B cell (primary cell): ENCODE results near the gene ATL1. TPM values are rescaled to one million over a fixed set of nuclear protein-coding genes. Genes with fewer than 3 reads are reported as not detected.

Experiments
- ATAC-seq: fragments of 200-7000 bp; cut with Tn5 transposase; one replicate; pipeline ENCODE4 v1.10.0; 2021; ENCODE audit warnings: low read depth, mild to moderate bottlenecking, moderate number of reproducible peaks, moderate library complexity
- CTCF ChIA-PET: fragments of 350-600 bp; sonication (Branson Sonifier 250); formaldehyde crosslinking; loops from one replicate; lab custom pipeline; 2021; ENCODE audit warnings: antibody characterized with exemption, inconsistent platforms; lab: Charles Lee
- POLR2A ChIA-PET: fragments of 350-600 bp; sonication (Branson Sonifier 250); formaldehyde crosslinking; loops from one replicate; lab custom pipeline; 2021; ENCODE audit warnings: antibody characterized with exemption; lab: Charles Lee
- DNase-seq: peaks from one replicate; pipeline ENCODE4 v3.0.0; 2013
- H2AFZ ChIP-seq: 2 replicates; pipeline ENCODE4 v1.6.1; 2012; ENCODE audit warnings: mild to moderate bottlenecking, low read depth, low read length; ENCODE audit not compliant: insufficient read depth, poor library complexity, severe bottlenecking
- H3K27ac ChIP-seq, 2 donors: 1 replicate in 1 of 2; 2 replicates in 1 of 2; pipeline ENCODE4 v1.5.1; 2012 to 2013; ENCODE audit warnings: low read length in 2 of 2, mild to moderate bottlenecking in 2 of 2, moderate library complexity in 1 of 2
- H3K27me3 ChIP-seq, 4 experiments: fragments of 200-600 bp in 1 of 4; sonication (generic) in 1 of 4; replicated peaks in 1 of 4; 1 replicate in 2 of 4; 2 replicates in 2 of 4; pipeline versions ENCODE4 v1.6.1 to v1.7.0; 2013 to 2016; ENCODE audit warnings: low read length in 3 of 4, mild to moderate bottlenecking in 2 of 4, mixed read lengths in 1 of 4, moderate library complexity in 1 of 4; ENCODE audit not compliant: insufficient read depth in 4 of 4, control insufficient read depth in 3 of 4; ENCODE audit errors: control extremely low read depth in 1 of 4
- H3K36me3 ChIP-seq, 2 experiments: replicated peaks in 1 of 2; 1 replicate in 1 of 2; 2 replicates in 1 of 2; pipeline versions ENCODE4 v1.6.1 to v1.7.1; 2013; ENCODE audit warnings: low read length in 1 of 2; ENCODE audit not compliant: insufficient read depth in 2 of 2, control insufficient read depth in 1 of 2; ENCODE audit errors: control extremely low read depth in 1 of 2, extremely low read depth in 1 of 2
- H3K4me1 ChIP-seq, 2 donors: fragments of 200-600 bp in 1 of 2; sonication (generic) in 1 of 2; 1 replicate in 1 of 2; 2 replicates in 1 of 2; pipeline versions ENCODE4 v1.5.1 to v1.6.1; 2013 to 2017; ENCODE audit warnings: low read length in 2 of 2; ENCODE audit not compliant: control insufficient read depth in 2 of 2, insufficient read depth in 2 of 2
- H3K4me2 ChIP-seq: replicated peaks from 2 replicates; pipeline ENCODE3; 2012; ENCODE audit warnings: mild to moderate bottlenecking, low read depth, low read length; ENCODE audit not compliant: poor library complexity, severe bottlenecking
- H3K4me3 ChIP-seq, 5 experiments: fragments of 200-600 bp in 1 of 5; sonication (generic) in 1 of 5; 1 replicate in 3 of 5; 2 replicates in 2 of 5; pipeline versions ENCODE4 v1.5.1 to v1.7.0; 2011 to 2016; ENCODE audit warnings: low read length in 4 of 5, mild to moderate bottlenecking in 4 of 5, low read depth in 2 of 5, control low read depth in 1 of 5, moderate library complexity in 1 of 5; ENCODE audit not compliant: insufficient read depth in 1 of 5; ENCODE audit errors: control extremely low read depth in 1 of 5, extremely low read depth in 1 of 5
- H3K79me2 ChIP-seq: fragments of 200-600 bp; sonication (generic); one replicate; pipeline ENCODE4 v1.6.0; 2016; ENCODE audit warnings: low read length; ENCODE audit not compliant: control insufficient read depth, insufficient read depth
- H3K9ac ChIP-seq: fragments of 200-600 bp; sonication (generic); 2 replicates; pipeline ENCODE4 v1.6.1; 2017; ENCODE audit warnings: mild to moderate bottlenecking, low read length, moderate library complexity
- H3K9me3 ChIP-seq, 3 donors: one replicate each; pipeline versions ENCODE4 v1.6.1 to v1.7.1; 2013; ENCODE audit warnings: low read length in 2 of 3; ENCODE audit not compliant: control insufficient read depth in 2 of 3, insufficient read depth in 1 of 3; ENCODE audit errors: control extremely low read depth in 1 of 3
- H4K20me1 ChIP-seq: 2 replicates; pipeline ENCODE4 v1.6.0; 2012; ENCODE audit warnings: mild to moderate bottlenecking, low read length; ENCODE audit not compliant: insufficient read depth, control insufficient read depth, poor library complexity, severe bottlenecking
- H3K27ac Mint-ChIP-seq: one replicate; pipeline ENCODE4 v1.8.0; 2021; ENCODE audit warnings: mixed read lengths
- H3K27me3 Mint-ChIP-seq: one replicate; pipeline ENCODE4 v1.8.0; 2021; ENCODE audit warnings: mixed read lengths
- H3K4me1 Mint-ChIP-seq: one replicate; pipeline ENCODE4 v1.8.0; 2021; ENCODE audit warnings: mixed read lengths
- H3K4me3 Mint-ChIP-seq: one replicate; pipeline ENCODE4 v1.8.0; 2021; ENCODE audit warnings: mixed read lengths
- H3K9me3 Mint-ChIP-seq: one replicate; pipeline ENCODE4 v1.8.0; 2022; ENCODE audit warnings: mixed read lengths; ENCODE audit not compliant: insufficient read depth
- CTCF ChIP-seq: fragments of 200-600 bp; IDR thresholded peaks from one replicate; pipeline ENCODE4 v1.8.0; 2022; ENCODE audit warnings: antibody characterized with exemption, mild to moderate bottlenecking
- EZH2 ChIP-seq: IDR thresholded peaks from 2 replicates; pipeline ENCODE4 v1.6.1; 2012; ENCODE audit warnings: borderline replicate concordance, low read depth, mild to moderate bottlenecking, moderate library complexity, low read length; ENCODE audit not compliant: insufficient read depth, poor library complexity, severe bottlenecking
- WGBS: methylation state at CpG from one replicate; pipeline ENCODE4 v1.1.5; 2013; ENCODE audit warnings: missing lambda C conversion rate; ENCODE audit not compliant: insufficient coverage; 5-methylcytosine and 5-hydroxymethylcytosine counted together
- intact Hi-C: fragments of 100-400 bp; cut with micrococcal nuclease; formaldehyde crosslinking; loops from one replicate; pipeline ENCODE4 v1.10.0; 2022
- polyA plus RNA-seq: library from polyadenylated mRNA; depleted of rRNA; stranded (reverse); fragments of >200 nt; gene quantifications from 2 replicates; pipeline ENCODE4 v1.2.3, GENCODE V29; 2012
- total RNA-seq, 2 donors: library from RNA; stranded (reverse); fragments of 120-200 nt in 1 of 2; gene quantifications; 1 replicate in 1 of 2; 2 replicates in 1 of 2; pipeline versions ENCODE4 v1.2.3 to v1.2.4, GENCODE V29; 2013 to 2022

Gene ATL1
- total and polyA plus RNA-seq, 2 donors (not counting 1 experiment from before 2014, with no cell fraction given): 2.9 TPM

GRCh38 chr14:50635141-50635540 lies 75.2 kb downstream of the ATL1 start:
- POLR2A ChIA-PET: no interaction called here
- intact Hi-C loops: no loop called here
- Mint-ChIP-seq H3K9me3 (no peaks in the 10 kb centered on the region), H3K4me3 (no peak overlapping the region), H3K27ac (no peak overlapping the region), H3K27me3 (no peaks in the 10 kb centered on the region), H3K4me1 (no peaks in the 10 kb centered on the region)
- WGBS: 100% methylated on average over 1 of the region's 2 CpGs
- Histone ChIP-seq H2AFZ (no peak overlapping the region), H3K9me3 (no peaks in the 10 kb centered on the region), H3K9ac (no peak overlapping the region), H3K36me3 (peaks cover 0 to 37% of the 10 kb centered on the region in 2 experiments), H3K4me1 (no peaks in the 10 kb centered on the region), H3K27ac (no peak overlapping the region), H3K4me2 (no peak overlapping the region), H4K20me1 (no peaks in the 10 kb centered on the region), H3K27me3 (no peaks in the 10 kb centered on the region), H3K79me2 (peaks cover 22% of the 10 kb centered on the region), H3K4me3 (no peak overlapping the region)
- TF ChIP-seq EZH2 (no peak), CTCF (no peak)
- DNase-seq: no peak
- ATAC-seq: no peak
- CTCF ChIA-PET: interaction anchor here (1.3 kb wide), 1 partner anchor 225 kb away, joined by 3 read pairs; no protein-coding TSS in a partner anchor

- TF ChIP-seq EZH2 (no peak), CTCF (no peak)
- intact Hi-C loops: loop anchor here (5.0 kb wide), 1 partner anchor 35 kb away; no protein-coding TSS in a partner anchor
- peaks cover 33 to 43% of the 10 kb centered on the region in 2 donors for H3K4me1 ChIP-seq
- ATAC-seq (peak; percentile 95), DNase-seq (peak; percentile 56)
- H3K27me3 Mint-ChIP-seq: no peaks in the 10 kb centered on the region
- H3K4me2 ChIP-seq: peak overlapping the region; percentile 66
- peaks cover 50% of the 10 kb centered on the region for H3K4me1 Mint-ChIP-seq
- H3K79me2 ChIP-seq: peaks cover 98% of the 10 kb centered on the region
- no peaks in the 10 kb centered on the region for H3K9me3 Mint-ChIP-seq
- peaks cover 7 to 12% of the 10 kb centered on the region in 2 experiments for H3K36me3 ChIP-seq
- no peaks in the 10 kb centered on the region for H3K9me3 ChIP-seq
- H3K9ac ChIP-seq: peak overlapping the region; percentile 44
- no CpG with 5 or more reads among the region's 6 CpGs for WGBS
- no peak overlapping the region for H2AFZ ChIP-seq
- no peaks in the 10 kb centered on the region for H3K27me3 ChIP-seq
- peak overlapping the region in 3 of 5 experiments; percentile 22 to 50 (median 25) for H3K4me3 ChIP-seq
- peak overlapping the region; percentile 64 for H3K4me3 Mint-ChIP-seq
- no peaks in the 10 kb centered on the region for H4K20me1 ChIP-seq
- H3K27ac Mint-ChIP-seq: peak overlapping the region; percentile 39
- H3K27ac ChIP-seq: peak overlapping the region; percentile 11 to 70
- POLR2A ChIA-PET: interaction anchor here (0.6 to 0.7 kb wide), 2 partner anchors 183 to 335 kb away, joined by 3 to 4 read pairs; partner anchors contain the start of genes DMAC2L and L2HGDH
- CTCF ChIA-PET: interaction anchor here (0.8 to 1.0 kb wide), 2 partner anchors 10 to 30 kb away, joined by 3 read pairs; no protein-coding TSS in a partner anchor
These were observed 87.3 kb downstream of the ATL1 start for GRCh38 chr14:50647282-50647681.
